Endothelial cell of umbilical vein (primary cell): ENCODE results near the gene NCOA6. TPM values are rescaled to one million over a fixed set of nuclear protein-coding genes. Genes with fewer than 3 reads are reported as not detected.
"Not testable (repeated sequence)": the region's sequence is repeated elsewhere in the genome, so short reads cannot be mapped to it uniquely, and the experiment has no call there.

Source experiments
- BruUV-seq: library from RNA; stranded (reverse); fragments of 400-500 nt; replicated peaks from 2 replicates; lab custom pipeline; 2021; lab: Mats Ljungman, UMichigan
- CTCF ChIA-PET: fragments of 300-600, 350-600 bp; sonication (Branson Sonifier 250); formaldehyde crosslinking; loops from one replicate; lab custom pipeline; 2021; ENCODE audit warnings: antibody characterized with exemption, inconsistent platforms; lab: Charles Lee
- POLR2A ChIA-PET: fragments of 300-600, 350-600 bp; sonication (Branson Sonifier 250); formaldehyde crosslinking; loops from one replicate; lab custom pipeline; 2021; ENCODE audit warnings: antibody characterized with exemption, inconsistent platforms; lab: Charles Lee
- DNase-seq: peaks from one replicate; pipeline ENCODE4 v3.0.0-alpha.2; 2011; ENCODE audit warnings: low read depth, low spot score
- FAIRE-seq: peaks from 2 replicates; lab custom pipeline; 2011; peaks lifted over from hg19 to GRCh38; lab: Jason Lieb, UNC
- H2AFZ ChIP-seq: 2 replicates; pipeline ENCODE4 v1.6.0; 2012; ENCODE audit warnings: low read depth, low read length, control low read depth, inconsistent platforms
- H3K27ac ChIP-seq: 2 replicates; pipeline ENCODE4 v1.5.1; 2011; ENCODE audit warnings: low read depth, mild to moderate bottlenecking, control low read depth, low read length, moderate library complexity; ENCODE audit not compliant: insufficient read depth
- H3K27me3 ChIP-seq, 2 experiments: 2 replicates each; pipeline versions ENCODE4 v1.6.0 to v1.6.1; 2011; ENCODE audit warnings: low read length in 2 of 2, mixed read lengths in 1 of 2; ENCODE audit not compliant: control insufficient read depth in 2 of 2, insufficient read depth in 2 of 2
- H3K36me3 ChIP-seq, 2 experiments: 2 replicates in 1 of 2; 3 replicates in 1 of 2; pipeline ENCODE4 v1.5.1; 2011; ENCODE audit warnings: low read length in 2 of 2, mild to moderate bottlenecking in 1 of 2, moderate library complexity in 1 of 2; ENCODE audit not compliant: control insufficient read depth in 2 of 2, insufficient read depth in 2 of 2; ENCODE audit errors: extremely low read depth in 1 of 2
- H3K4me1 ChIP-seq: 3 replicates; pipeline ENCODE4 v1.5.1; 2011; ENCODE audit warnings: mild to moderate bottlenecking, low read length; ENCODE audit not compliant: control insufficient read depth, insufficient read depth; ENCODE audit errors: extremely low read depth
- H3K4me2 ChIP-seq: 2 replicates; pipeline ENCODE4 v1.6.1; 2011; ENCODE audit warnings: low read length, control low read depth, mixed read lengths; ENCODE audit not compliant: insufficient read depth
- H3K4me3 ChIP-seq, 3 experiments: fragments of 200-600 bp in 1 of 3; sonication (generic), shearing (Covaris generic) in 1 of 3; replicated peaks in 1 of 3; 2 replicates each; pipeline ENCODE4 v1.5.1; 2011 to 2016; ENCODE audit warnings: control low read depth in 3 of 3, low read length in 3 of 3, mild to moderate bottlenecking in 2 of 3, inconsistent platforms in 1 of 3, low read depth in 1 of 3, moderate library complexity in 1 of 3; ENCODE audit not compliant: insufficient read depth in 1 of 3
- H3K79me2 ChIP-seq: 2 replicates; pipeline ENCODE4 v1.6.0; 2012; ENCODE audit warnings: low read length, inconsistent platforms; ENCODE audit not compliant: control insufficient read depth, insufficient read depth
- H3K9ac ChIP-seq: replicated peaks from 2 replicates; pipeline ENCODE3; 2011; ENCODE audit warnings: low read length, control low read depth; ENCODE audit not compliant: insufficient read depth; ENCODE audit errors: extremely low read depth
- H3K9me1 ChIP-seq: replicated peaks from 3 replicates; pipeline ENCODE4 v1.6.0; 2011; ENCODE audit warnings: mild to moderate bottlenecking, low read length; ENCODE audit not compliant: control insufficient read depth, insufficient read depth; ENCODE audit errors: extremely low read depth
- H3K9me3 ChIP-seq: replicated peaks from 2 replicates; pipeline ENCODE4 v1.5.1; 2012; ENCODE audit warnings: low read length, inconsistent platforms; ENCODE audit not compliant: control insufficient read depth, insufficient read depth
- H4K20me1 ChIP-seq: replicated peaks from 2 replicates; pipeline ENCODE3; 2011; ENCODE audit warnings: mild to moderate bottlenecking, low read length; ENCODE audit not compliant: control insufficient read depth, insufficient read depth; ENCODE audit errors: extremely low read depth
- CTCF ChIP-seq, 2 donors: IDR thresholded peaks; 1 replicate in 1 of 2; 2 replicates in 1 of 2; pipeline ENCODE4 v1.5.1; 2011; ENCODE audit warnings: low read length in 2 of 2, mild to moderate bottlenecking in 2 of 2, moderate library complexity in 2 of 2, control low read depth in 1 of 2, inconsistent platforms in 1 of 2, low read depth in 1 of 2; ENCODE audit not compliant: insufficient read depth in 1 of 2; ENCODE audit errors: extremely low read depth in 1 of 2
- EZH2 ChIP-seq: IDR thresholded peaks from 2 replicates; pipeline ENCODE4 v1.6.1; 2012; ENCODE audit warnings: borderline replicate concordance, low read depth, mild to moderate bottlenecking, moderate library complexity, low read length, inconsistent platforms; ENCODE audit not compliant: severe bottlenecking
- FOS ChIP-seq: IDR thresholded peaks from 2 replicates; pipeline ENCODE4 v1.6.1; 2011; ENCODE audit warnings: mild to moderate bottlenecking, low read length, moderate library complexity, borderline replicate concordance; ENCODE audit not compliant: insufficient read depth
- GATA2 ChIP-seq: IDR thresholded peaks from 2 replicates; pipeline ENCODE4 v1.7.0; 2011; ENCODE audit warnings: low read depth, mild to moderate bottlenecking, moderate library complexity, mixed read lengths, low read length; ENCODE audit not compliant: insufficient read length, insufficient read depth
- JUN ChIP-seq: IDR thresholded peaks from 2 replicates; pipeline ENCODE4 v1.6.1; 2011; ENCODE audit warnings: borderline replicate concordance, low read depth; ENCODE audit not compliant: insufficient read length, insufficient read depth
- MAX ChIP-seq: IDR thresholded peaks from 2 replicates; pipeline ENCODE4 v1.6.1; 2011; ENCODE audit not compliant: insufficient read depth, insufficient read length
- MYC ChIP-seq: IDR thresholded peaks from one replicate; pipeline ENCODE4 v1.6.1; 2011; ENCODE audit warnings: mild to moderate bottlenecking, low read depth, low read length
- POLR2A ChIP-seq: IDR thresholded peaks from 2 replicates; pipeline ENCODE4 v1.6.1; 2012; ENCODE audit warnings: low read depth, mild to moderate bottlenecking, control low read depth, low read length
- POLR2AphosphoS5 ChIP-seq: IDR thresholded peaks from 2 replicates; pipeline ENCODE4 v1.6.1; 2012; ENCODE audit warnings: low read depth, mild to moderate bottlenecking, control low read depth, low read length, moderate library complexity; ENCODE audit not compliant: insufficient read depth
- dilution Hi-C: fragments of 300-500 bp; cut with MboI; formaldehyde crosslinking; loops from one replicate; pipeline ENCODE4 v1.15.0; 2019; ENCODE audit warnings: low sequenced_read_pairs; ENCODE audit not compliant: extremely low pct_ligation_motif_present
- intact Hi-C: fragments of 100-400 bp; cut with micrococcal nuclease; formaldehyde crosslinking; loops from one replicate; pipeline ENCODE4 v1.10.0; 2022
- polyA plus RNA-seq, 4 experiments: library from polyadenylated mRNA; depleted of rRNA in 3 of 4; stranded (reverse) in 3 of 4; unstranded in 1 of 4; fragments of >200 nt; gene quantifications; 2 replicates each; pipeline versions ENCODE4 v1.2.1 to v1.2.3, GENCODE V29; 2011 to 2012; ENCODE audit warnings: missing spikeins in 1 of 4
- total RNA-seq: library from RNA; stranded (reverse); gene quantifications from 2 replicates; pipeline ENCODE4 v1.2.3, GENCODE V29; 2021

The NCOA6 gene
- total and polyA plus RNA-seq, 2 donors (not counting 3 experiments of a cell fraction or from before 2014, with no cell fraction given), result 16.9 to 26.7 TPM

GRCh38 chr20:34781220-34781619 lies 44.2 kb downstream of the NCOA6 start:
- no peaks in the 10 kb centered on the region for H3K79me2 ChIP-seq
- DNase-seq (no peak), FAIRE-seq (no peak)
- intact Hi-C loops (no loop called here), dilution Hi-C loops (no loop called here)
- H2AFZ ChIP-seq, result no peak overlapping the region
- CTCF ChIA-PET, result interaction anchor here (6.8 kb wide), 1 partner anchor 11 kb away, joined by 50 read pairs; no protein-coding TSS in a partner anchor
- peaks cover 0 to 4% of the 10 kb centered on the region in 2 experiments for H3K36me3 ChIP-seq
- H3K4me1 ChIP-seq, result no peaks in the 10 kb centered on the region
- H3K27me3 ChIP-seq, result no peaks in the 10 kb centered on the region
- no peaks in the 10 kb centered on the region for H3K9me1 ChIP-seq
- H3K9me3 ChIP-seq, result no peaks in the 10 kb centered on the region
- no TSS peak for BruUV-seq
- no peaks in the 10 kb centered on the region for H4K20me1 ChIP-seq
- H3K4me2 ChIP-seq, result no peak overlapping the region
- no peak overlapping the region for H3K9ac ChIP-seq
- H3K27ac ChIP-seq, result no peak overlapping the region
- H3K4me3 ChIP-seq, result no peak overlapping the region
- POLR2A ChIA-PET, result no interaction called here
- TF ChIP-seq EZH2, result no peak
- TF ChIP-seq CTCF (IDR thresholded peaks at IDR 0.05; ENCODE audit: extremely low read depth in 1 of 2, insufficient read depth in 1 of 2, low read depth in 1 of 2, low read length in 2 of 2), result no peak
- no peak for TF ChIP-seq GATA2
- TF ChIP-seq POLR2A, result no peak
- TF ChIP-seq JUN, result no peak
- TF ChIP-seq FOS, result no peak
- TF ChIP-seq POLR2AphosphoS5, result no peak
- TF ChIP-seq MYC, result no peak
- no peak for TF ChIP-seq MAX

GRCh38 chr20:34780291-34780690 lies 45.2 kb downstream of the NCOA6 start:
- H3K9me3 ChIP-seq, POLR2A ChIA-PET, H3K27ac ChIP-seq, DNase-seq, dilution Hi-C loops, H4K20me1 ChIP-seq, H3K9ac ChIP-seq, H3K4me1 ChIP-seq, H2AFZ ChIP-seq, H3K4me2 ChIP-seq, H3K9me1 ChIP-seq, H3K36me3 ChIP-seq, FAIRE-seq, H3K79me2 ChIP-seq, H3K4me3 ChIP-seq, intact Hi-C loops, H3K27me3 ChIP-seq, BruUV-seq: not testable (repeated sequence)
- CTCF ChIA-PET, result interaction anchor here (6.8 kb wide), 1 partner anchor 10 kb away, joined by 50 read pairs; no protein-coding TSS in a partner anchor
